GM19035 (cell line): ENCODE results near the gene SRGAP2B.
"Not testable (repeated sequence)": the region's sequence is repeated elsewhere in the genome, so short reads cannot be mapped to it uniquely, and the experiment has no call there.

Source experiments
- ATAC-seq: cut with Tn5 transposase; IDR thresholded peaks from one replicate; pipeline ENCODE4 v1.9.1; 2021; ENCODE audit not compliant: unreplicated experiment

SRGAP2B gene

GRCh38 chr1:144913977-144914734 is 181.0 kb downstream of the SRGAP2B start:
- not testable (repeated sequence) for ATAC-seq

- ATAC-seq, result not testable (repeated sequence)
Observed at GRCh38 chr1:144913458-144913857, 181.7 kb downstream of the SRGAP2B start.

- ATAC-seq, result not testable (repeated sequence)
Observed at GRCh38 chr1:144910729-144911128, 184.4 kb downstream of the SRGAP2B start.

- ATAC-seq, result not testable (repeated sequence)
Observed at GRCh38 chr1:144900841-144901240, 194.3 kb downstream of the SRGAP2B start.

- ATAC-seq, result not testable (repeated sequence)
Observed at GRCh38 chr1:144894454-144895201, 200.5 kb downstream of the SRGAP2B start.

- not testable (repeated sequence) for ATAC-seq
Observed at GRCh38 chr1:144893710-144894438, 201.3 kb downstream of the SRGAP2B start.

GRCh38 chr1:144893062-144893461 is 202.1 kb downstream of the SRGAP2B start:
- ATAC-seq, result not testable (repeated sequence)

GRCh38 chr1:144889450-144890115 is 205.5 kb downstream of the SRGAP2B start:
- not testable (repeated sequence) for ATAC-seq

GRCh38 chr1:144883022-144883421 is 212.1 kb downstream of the SRGAP2B start:
- ATAC-seq, result not testable (repeated sequence)

GRCh38 chr1:144882343-144882742 is 212.8 kb downstream of the SRGAP2B start:
- not testable (repeated sequence) for ATAC-seq

- ATAC-seq, result not testable (repeated sequence)
Observed at GRCh38 chr1:144858607-144859006, 236.5 kb downstream of the SRGAP2B start.
